ENCODE data around the gene LGALS9.
"Not testable (repeated sequence)": the region's sequence is repeated elsewhere in the genome, so short reads cannot be mapped to it uniquely, and the experiment has no call there.

Gene LGALS9

GRCh38 chr17:27686322-27686721 lies 55.3 kb downstream of the LGALS9 start:
- not testable (repeated sequence) for DNase-seq (ENCODE audit: low spot score)

GRCh38 chr17:27690882-27691281 lies 59.9 kb downstream of the LGALS9 start:
- DNase-seq (ENCODE audit: low spot score) = no peak

GRCh38 chr17:27695254-27695814 lies 64.3 kb downstream of the LGALS9 start:
- not testable (repeated sequence) for DNase-seq (ENCODE audit: low spot score)
